Measurements from ENCODE around the gene SAMHD1. TPM values are rescaled to one million over a fixed set of nuclear protein-coding genes. Genes with fewer than 3 reads are reported as not detected.
A peak's percentile ranks its signal among the peaks of the same experiment; 100 is the strongest.
"Not testable (repeated sequence)": the region's sequence is repeated elsewhere in the genome, so short reads cannot be mapped to it uniquely, and the experiment has no call there.

Gene SAMHD1
- total and polyA plus RNA-seq, 4 donors = 42.0 to 125 (median 45.2) TPM

DNA sequence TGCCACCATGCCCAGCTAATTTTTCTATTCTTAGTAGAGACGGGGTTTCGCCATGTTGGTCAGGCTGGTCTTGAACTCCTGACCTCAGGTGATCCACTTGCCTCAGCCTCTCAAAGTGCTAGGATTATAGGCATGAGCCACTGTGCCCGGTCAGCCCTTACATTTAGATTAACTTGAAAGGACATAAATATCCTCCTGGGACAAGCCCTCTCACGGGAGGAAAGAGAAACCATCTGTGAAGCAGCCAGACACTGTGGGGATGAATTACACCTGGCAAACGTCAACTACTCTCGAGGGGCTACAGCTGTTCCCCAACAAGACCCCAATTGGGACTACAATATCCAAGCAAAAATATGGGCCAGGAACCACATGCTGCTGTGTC, 32.7 kb upstream of the SAMHD1 start:
- Histone ChIP-seq H3K36me3 (ENCODE audit: control insufficient read depth, insufficient read depth, low read length) (no peaks in the 10 kb centered on the region), H3K9me3 (ENCODE audit: control insufficient read depth, insufficient read depth, low read length) (no peaks in the 10 kb centered on the region), H3K27me3 (ENCODE audit: control insufficient read depth, insufficient read depth, low read length) (no peaks in the 10 kb centered on the region), H3K4me3 (ENCODE audit: low read depth, low read length) (no peak overlapping the region), H3K27ac (ENCODE audit: low read depth, low read length) (no peak overlapping the region), H3K4me1 (ENCODE audit: control insufficient read depth, insufficient read depth, low read length) (no peaks in the 10 kb centered on the region)
- 67% methylated on average over 1 of the region's 6 CpGs for WGBS (ENCODE audit: insufficient coverage)
- DNase-seq (ENCODE audit: low read depth in 4 of 6, low spot score in 6 of 6) = no peak

DNA sequence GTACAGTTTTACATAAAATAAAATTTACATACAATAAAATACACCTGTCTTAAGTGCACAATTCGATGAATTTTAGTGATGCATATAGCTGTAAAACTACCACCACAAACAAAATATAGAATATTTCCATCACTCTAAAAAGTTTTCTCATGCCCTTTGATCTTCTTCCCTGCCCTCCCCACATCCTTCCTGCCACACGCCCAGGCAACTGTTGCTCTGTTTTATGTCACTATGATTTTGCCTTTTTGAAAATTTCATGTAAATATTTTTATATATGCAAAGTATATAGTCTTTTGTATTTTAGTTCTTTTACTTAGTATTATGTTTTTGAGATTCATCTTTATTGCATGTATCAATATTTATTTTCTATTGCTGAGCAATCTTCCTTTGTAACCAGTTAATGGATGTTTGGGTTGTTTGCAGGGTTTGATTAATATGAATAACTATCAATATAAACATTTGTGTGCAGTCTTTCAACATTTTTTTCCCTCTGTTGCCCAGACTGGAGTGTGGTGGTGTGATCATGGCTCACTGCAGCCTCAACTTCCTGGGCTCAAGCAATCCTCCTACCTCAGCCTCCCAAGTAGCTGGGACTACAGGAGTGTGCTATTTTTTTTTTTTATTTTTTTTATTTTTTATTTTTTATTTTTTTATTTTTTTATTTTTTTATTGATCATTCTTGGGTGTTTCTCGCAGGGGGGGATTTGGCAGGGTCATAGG, 23.8 kb upstream of the SAMHD1 start:
- 83% methylated on average over 1 of the region's 3 CpGs for WGBS (ENCODE audit: insufficient coverage)
- no peaks in the 10 kb centered on the region for H3K27me3 ChIP-seq (ENCODE audit: control insufficient read depth, insufficient read depth, low read length)
- no peaks in the 10 kb centered on the region for H3K9me3 ChIP-seq (ENCODE audit: control insufficient read depth, insufficient read depth, low read length)

DNA sequence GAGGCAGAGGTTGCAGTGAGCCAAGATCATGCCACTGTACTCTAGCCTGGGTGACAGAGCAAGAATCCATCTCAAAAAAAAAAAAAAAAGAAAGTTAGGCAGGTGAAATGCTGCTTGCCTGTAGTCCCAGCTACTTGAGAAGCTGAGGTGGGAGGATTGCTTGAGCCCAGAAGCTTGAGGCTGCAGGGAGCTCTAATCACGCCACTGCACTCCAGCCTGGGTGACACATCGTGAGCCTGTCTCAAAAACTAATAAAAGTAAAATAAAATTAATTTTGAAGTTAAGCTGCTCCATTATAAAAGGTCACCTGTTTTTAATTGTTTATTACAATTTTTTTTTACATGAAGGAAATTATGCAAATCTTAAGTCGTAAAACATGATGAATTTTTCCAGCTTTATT, 23.2 kb upstream of the SAMHD1 start:
- no CpG with 5 or more reads among the region's 3 CpGs for WGBS (ENCODE audit: insufficient coverage)
- Histone ChIP-seq H3K9me3 (ENCODE audit: control insufficient read depth, insufficient read depth, low read length) (no peaks in the 10 kb centered on the region), H3K27me3 (ENCODE audit: control insufficient read depth, insufficient read depth, low read length) (no peaks in the 10 kb centered on the region), H3K36me3 (ENCODE audit: control insufficient read depth, insufficient read depth, low read length) (no peaks in the 10 kb centered on the region), H3K4me3 (ENCODE audit: low read depth, low read length) (no peak overlapping the region), H3K27ac (ENCODE audit: low read depth, low read length) (no peak overlapping the region), H3K4me1 (ENCODE audit: control insufficient read depth, insufficient read depth, low read length) (no peaks in the 10 kb centered on the region)
- DNase-seq (ENCODE audit: low read depth in 4 of 6, low spot score in 6 of 6) = no peak

More for the DNA sequence above, 23.8 kb upstream of the SAMHD1 start:
- no peak for DNase-seq (ENCODE audit: low read depth in 4 of 6, low spot score in 6 of 6)
- H3K4me1 ChIP-seq (ENCODE audit: control insufficient read depth, insufficient read depth, low read length) = no peaks in the 10 kb centered on the region
- no peak overlapping the region for H3K4me3 ChIP-seq (ENCODE audit: low read depth, low read length)
- no peaks in the 10 kb centered on the region for H3K36me3 ChIP-seq (ENCODE audit: control insufficient read depth, insufficient read depth, low read length)
- H3K27ac ChIP-seq (ENCODE audit: low read depth, low read length) = no peak overlapping the region

DNA sequence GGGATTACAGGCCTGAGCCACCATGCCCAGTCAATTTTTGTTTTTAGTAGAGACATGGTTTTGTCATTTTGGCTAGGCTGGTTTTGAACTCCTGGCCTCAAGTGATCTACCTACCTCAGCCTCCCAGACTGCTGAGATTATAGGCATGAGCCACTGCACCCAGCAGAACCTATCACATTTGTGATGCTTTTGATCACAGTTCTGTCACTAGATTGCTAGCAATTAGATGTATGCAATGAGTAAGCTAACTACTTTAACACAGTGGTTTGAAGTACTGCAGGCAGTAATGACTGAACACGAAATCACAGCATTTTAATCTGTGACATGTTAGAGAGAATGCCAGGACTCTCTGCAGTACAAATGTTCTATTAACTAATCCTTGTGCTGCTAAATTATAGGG, 19.6 kb upstream of the SAMHD1 start:
- no peaks in the 10 kb centered on the region for H3K9me3 ChIP-seq (ENCODE audit: control insufficient read depth, insufficient read depth, low read length)
- H3K27me3 ChIP-seq (ENCODE audit: control insufficient read depth, insufficient read depth, low read length) = no peaks in the 10 kb centered on the region
- H3K36me3 ChIP-seq (ENCODE audit: control insufficient read depth, insufficient read depth, low read length) = no peaks in the 10 kb centered on the region
- no peaks in the 10 kb centered on the region for H3K4me1 ChIP-seq (ENCODE audit: control insufficient read depth, insufficient read depth, low read length)
- no peak for DNase-seq (ENCODE audit: low read depth in 4 of 6, low spot score in 6 of 6)
- H3K4me3 ChIP-seq (ENCODE audit: low read depth, low read length) = no peak overlapping the region
- H3K27ac ChIP-seq (ENCODE audit: low read depth, low read length) = no peak overlapping the region
- WGBS (ENCODE audit: insufficient coverage) = no CpG with 5 or more reads among the region's 1 CpG

DNA sequence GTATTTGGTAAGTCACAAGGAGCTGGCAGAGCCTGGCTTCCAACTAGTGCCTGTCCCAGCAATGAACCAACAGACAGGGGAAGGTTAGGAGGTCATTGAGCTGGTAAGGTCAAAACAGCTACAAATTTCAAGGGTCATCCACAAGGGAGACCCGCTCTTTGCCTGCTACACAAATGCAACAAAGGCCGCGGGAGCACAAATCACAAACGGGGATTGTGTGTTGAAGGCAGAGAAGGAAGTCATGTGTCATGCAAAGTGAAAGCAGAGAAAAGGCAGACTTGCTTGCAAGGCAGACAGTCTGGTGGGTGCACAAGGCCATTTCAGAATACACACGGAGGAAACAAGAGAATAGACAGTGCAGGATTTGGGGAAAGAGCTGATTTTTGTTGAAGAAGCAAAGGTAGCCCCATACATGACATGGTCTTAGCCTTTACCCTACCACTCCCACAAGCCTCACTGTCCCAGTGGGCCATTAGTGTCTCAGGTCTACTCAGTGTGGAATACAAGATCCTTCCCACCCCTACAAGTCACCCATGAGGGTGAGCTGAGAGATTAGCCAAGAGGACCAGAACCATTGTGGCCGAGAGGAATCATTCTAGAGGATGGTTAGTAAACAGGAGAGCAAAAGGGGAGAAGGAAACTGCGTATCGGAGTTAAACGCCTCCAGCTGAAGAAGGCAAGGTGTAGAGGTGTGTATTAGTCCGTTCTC, 18.1 kb upstream of the SAMHD1 start:
- H3K27ac ChIP-seq (ENCODE audit: low read depth, low read length) = peak overlapping the region; percentile 52
- no peaks in the 10 kb centered on the region for H3K36me3 ChIP-seq (ENCODE audit: control insufficient read depth, insufficient read depth, low read length)
- no peaks in the 10 kb centered on the region for H3K9me3 ChIP-seq (ENCODE audit: control insufficient read depth, insufficient read depth, low read length)
- 49% methylated on average over 8 of the region's 10 CpGs for WGBS (ENCODE audit: insufficient coverage)
- H3K27me3 ChIP-seq (ENCODE audit: control insufficient read depth, insufficient read depth, low read length) = no peaks in the 10 kb centered on the region
- no peaks in the 10 kb centered on the region for H3K4me1 ChIP-seq (ENCODE audit: control insufficient read depth, insufficient read depth, low read length)
- DNase-seq (ENCODE audit: low read depth in 4 of 6, low spot score in 6 of 6) = no peak
- H3K4me3 ChIP-seq (ENCODE audit: low read depth, low read length) = no peak overlapping the region

DNA sequence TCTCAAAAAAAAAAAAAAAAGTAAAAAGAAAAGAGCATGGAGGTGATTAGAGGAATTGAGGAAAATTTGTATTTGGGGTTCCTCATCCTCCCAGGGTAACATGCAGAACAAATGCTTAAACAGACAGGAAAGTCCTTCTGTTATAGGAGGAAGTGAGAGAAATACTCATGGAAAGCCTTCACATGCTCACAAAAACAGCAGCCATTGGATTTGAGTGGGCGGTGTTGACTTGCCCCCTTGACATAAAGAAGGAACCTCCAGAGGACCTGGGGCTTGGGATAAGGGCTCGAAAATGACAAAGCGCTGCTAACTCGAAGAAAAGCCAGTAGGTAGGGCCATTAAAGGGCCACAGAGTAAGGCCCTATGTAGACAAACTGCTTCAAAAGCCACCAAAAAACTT, 17.5 kb upstream of the SAMHD1 start:
- 75% methylated on average over 3 of the region's 4 CpGs for WGBS (ENCODE audit: insufficient coverage)
- H3K36me3 ChIP-seq (ENCODE audit: control insufficient read depth, insufficient read depth, low read length) = no peaks in the 10 kb centered on the region
- no peaks in the 10 kb centered on the region for H3K4me1 ChIP-seq (ENCODE audit: control insufficient read depth, insufficient read depth, low read length)
- H3K4me3 ChIP-seq (ENCODE audit: low read depth, low read length) = no peak overlapping the region
- no peaks in the 10 kb centered on the region for H3K9me3 ChIP-seq (ENCODE audit: control insufficient read depth, insufficient read depth, low read length)
- H3K27me3 ChIP-seq (ENCODE audit: control insufficient read depth, insufficient read depth, low read length) = no peaks in the 10 kb centered on the region
- no peak for DNase-seq (ENCODE audit: low read depth in 4 of 6, low spot score in 6 of 6)
- H3K27ac ChIP-seq (ENCODE audit: low read depth, low read length) = peak overlapping the region; percentile 52

DNA sequence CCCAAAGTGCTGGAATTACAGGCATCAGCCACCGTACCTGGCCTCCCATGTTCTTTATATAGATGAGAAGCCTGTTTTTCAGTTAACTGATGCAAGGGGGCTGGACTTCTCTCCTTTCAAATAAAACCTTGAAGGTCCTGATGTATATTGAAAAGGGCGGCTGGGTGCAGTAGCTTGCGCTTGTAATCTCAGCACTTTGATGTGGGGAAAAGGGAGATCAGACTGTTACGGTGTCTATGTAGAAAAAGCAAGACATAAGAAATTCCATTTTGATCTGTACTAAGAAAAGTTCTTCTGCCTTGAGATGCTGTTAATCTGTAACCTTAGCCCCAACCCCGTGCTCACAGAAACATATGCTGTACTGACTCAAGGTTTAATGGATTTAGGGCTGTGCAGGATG, 16.1 kb upstream of the SAMHD1 start:
- no peak for DNase-seq (ENCODE audit: low read depth in 4 of 6, low spot score in 6 of 6)
- no peaks in the 10 kb centered on the region for H3K36me3 ChIP-seq (ENCODE audit: control insufficient read depth, insufficient read depth, low read length)
- WGBS (ENCODE audit: insufficient coverage) = 93% methylated on average over 3 of the region's 5 CpGs
- H3K9me3 ChIP-seq (ENCODE audit: control insufficient read depth, insufficient read depth, low read length) = no peaks in the 10 kb centered on the region
- no peaks in the 10 kb centered on the region for H3K27me3 ChIP-seq (ENCODE audit: control insufficient read depth, insufficient read depth, low read length)
- no peak overlapping the region for H3K27ac ChIP-seq (ENCODE audit: low read depth, low read length)
- no peaks in the 10 kb centered on the region for H3K4me1 ChIP-seq (ENCODE audit: control insufficient read depth, insufficient read depth, low read length)
- H3K4me3 ChIP-seq (ENCODE audit: low read depth, low read length) = no peak overlapping the region

DNA sequence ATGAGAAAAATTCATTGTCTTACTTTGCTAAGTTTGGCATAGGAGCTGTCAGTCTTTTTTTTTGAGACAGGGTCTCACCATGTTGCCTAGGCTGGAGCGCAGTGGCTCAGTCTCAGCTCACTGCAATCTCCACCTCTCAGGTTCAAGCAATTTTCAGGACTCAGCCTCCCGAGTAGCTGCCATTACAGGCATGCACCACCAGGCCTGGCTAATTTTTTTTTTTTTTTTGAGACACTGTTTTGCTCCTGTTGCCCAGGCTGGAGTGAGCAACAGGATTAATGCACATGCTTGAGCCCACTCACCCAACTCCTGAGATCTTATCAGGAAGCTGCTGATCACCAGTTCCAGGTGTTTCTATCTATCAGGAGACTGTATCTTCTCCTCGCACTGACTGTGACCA, 15.5 kb upstream of the SAMHD1 start:
- H3K27me3 ChIP-seq (ENCODE audit: control insufficient read depth, insufficient read depth, low read length); DNase-seq (ENCODE audit: low read depth in 4 of 6, low spot score in 6 of 6); H3K4me3 ChIP-seq (ENCODE audit: low read depth, low read length); H3K9me3 ChIP-seq (ENCODE audit: control insufficient read depth, insufficient read depth, low read length); H3K4me1 ChIP-seq (ENCODE audit: control insufficient read depth, insufficient read depth, low read length); H3K36me3 ChIP-seq (ENCODE audit: control insufficient read depth, insufficient read depth, low read length); H3K27ac ChIP-seq (ENCODE audit: low read depth, low read length): not testable (repeated sequence)
- 100% methylated on average over 1 of the region's 3 CpGs for WGBS (ENCODE audit: insufficient coverage)

DNA sequence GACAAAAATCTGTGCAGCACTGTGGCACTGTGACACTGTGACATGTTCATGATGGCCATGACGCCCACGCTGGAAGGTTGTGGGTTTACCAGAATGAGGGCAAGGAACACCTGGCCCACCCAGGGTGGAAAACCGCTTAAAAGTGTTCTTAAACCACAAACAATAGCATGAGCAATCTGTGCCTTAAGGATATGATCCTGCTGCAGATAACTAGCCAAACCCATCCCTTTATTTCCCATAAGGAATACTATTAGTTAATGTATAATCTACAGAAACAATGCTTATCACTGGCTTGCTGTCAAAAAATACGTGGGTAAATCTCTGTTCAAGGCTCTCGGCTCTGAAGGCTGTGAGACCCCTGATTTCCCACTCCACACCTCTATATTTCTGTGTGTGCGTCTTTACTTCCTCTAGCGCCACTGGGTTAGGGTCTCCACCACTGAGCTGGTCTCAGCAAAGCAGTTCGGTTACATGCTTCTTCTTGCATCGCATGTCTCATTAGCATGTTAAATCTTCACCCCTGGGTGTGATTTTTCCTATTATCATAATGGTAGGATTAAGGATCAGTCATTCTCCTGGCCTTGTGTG, 10.9 kb upstream of the SAMHD1 start:
- not testable (repeated sequence) for DNase-seq (ENCODE audit: low read depth in 4 of 6, low spot score in 6 of 6); H3K27me3 ChIP-seq (ENCODE audit: control insufficient read depth, insufficient read depth, low read length); H3K4me1 ChIP-seq (ENCODE audit: control insufficient read depth, insufficient read depth, low read length); H3K36me3 ChIP-seq (ENCODE audit: control insufficient read depth, insufficient read depth, low read length); H3K27ac ChIP-seq (ENCODE audit: low read depth, low read length); H3K9me3 ChIP-seq (ENCODE audit: control insufficient read depth, insufficient read depth, low read length); H3K4me3 ChIP-seq (ENCODE audit: low read depth, low read length)
- WGBS (ENCODE audit: insufficient coverage) = 93% methylated on average over 2 of the region's 9 CpGs

DNA sequence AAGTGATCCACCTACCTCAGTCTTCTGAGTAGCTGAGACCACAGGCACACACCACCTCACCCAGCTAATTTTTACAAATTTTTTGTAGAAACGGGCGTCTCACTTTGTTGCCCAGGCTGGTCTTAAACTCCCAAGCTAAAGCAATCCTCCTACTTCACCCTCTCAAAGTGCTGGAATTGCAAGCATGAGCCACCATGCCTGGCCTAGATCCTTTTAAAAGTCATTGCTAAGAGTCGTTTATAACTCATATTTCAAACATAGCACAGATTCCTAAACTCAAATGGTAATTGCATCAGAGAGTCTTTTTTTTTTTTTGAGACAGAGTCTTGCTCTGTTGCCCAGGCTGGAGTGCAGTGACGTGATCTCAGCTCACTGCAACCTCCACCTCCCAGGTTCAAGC, 7.7 kb upstream of the SAMHD1 start:
- H3K4me3 ChIP-seq (ENCODE audit: low read depth, low read length) = no peak overlapping the region
- DNase-seq (ENCODE audit: low read depth in 4 of 6, low spot score in 6 of 6) = no peak
- no peaks in the 10 kb centered on the region for H3K36me3 ChIP-seq (ENCODE audit: control insufficient read depth, insufficient read depth, low read length)
- no peak overlapping the region for H3K27ac ChIP-seq (ENCODE audit: low read depth, low read length)
- no peaks in the 10 kb centered on the region for H3K27me3 ChIP-seq (ENCODE audit: control insufficient read depth, insufficient read depth, low read length)
- no peaks in the 10 kb centered on the region for H3K9me3 ChIP-seq (ENCODE audit: control insufficient read depth, insufficient read depth, low read length)
- WGBS (ENCODE audit: insufficient coverage) = 100% methylated on average over 2 of the region's 4 CpGs
- no peaks in the 10 kb centered on the region for H3K4me1 ChIP-seq (ENCODE audit: control insufficient read depth, insufficient read depth, low read length)

Data from spinal cord (tissue), 10 donors.